Gastrocnemius medialis (tissue), 4 donors: ENCODE results near the gene SLC38A9. TPM values are rescaled to one million over a fixed set of nuclear protein-coding genes. Genes with fewer than 3 reads are reported as not detected.

ENCODE experiments used
- ATAC-seq, 2 donors: fragments of 150-250 bp; one replicate each; pipeline ENCODE4 v1.9.1; 2016
- DNase-seq, 2 donors: peaks; one replicate each; pipeline ENCODE4 v3.0.0-alpha.2; 2019
- H3K27ac ChIP-seq, 4 donors: fragments of 200-600 bp; sonication (generic); 1 replicate in 1 of 4; 2 replicates in 3 of 4; pipeline ENCODE4 v1.5.1; 2016 to 2018; ENCODE audit warnings: mild to moderate bottlenecking in 2 of 4, moderate library complexity in 1 of 4
- H3K27me3 ChIP-seq, 3 donors: fragments of 200-600 bp; sonication (generic) in 2 of 3; 1 replicate in 1 of 3; 2 replicates in 2 of 3; pipeline versions ENCODE4 v1.5.1 to v1.6.0; 2016 to 2019; ENCODE audit warnings: mild to moderate bottlenecking in 1 of 3, moderate library complexity in 1 of 3
- H3K36me3 ChIP-seq, 2 donors: fragments of 200-600 bp; sonication (generic) in 1 of 2; one replicate each; pipeline ENCODE4 v1.5.1; 2017 to 2018
- H3K4me1 ChIP-seq, 2 donors: fragments of 200-600 bp; sonication (generic) in 1 of 2; one replicate each; pipeline ENCODE4 v1.5.1; 2016 to 2017; ENCODE audit warnings: mild to moderate bottlenecking in 2 of 2
- H3K4me3 ChIP-seq, 4 donors: fragments of 200-600 bp; sonication (generic) in 3 of 4; 1 replicate in 1 of 4; 2 replicates in 3 of 4; pipeline ENCODE4 v1.5.1; 2016 to 2019; ENCODE audit warnings: mild to moderate bottlenecking in 2 of 4
- H3K9me3 ChIP-seq, 3 donors: fragments of 200-600 bp; sonication (generic) in 2 of 3; 1 replicate in 1 of 3; 2 replicates in 2 of 3; pipeline ENCODE4 v1.5.1; 2016 to 2019
- CTCF ChIP-seq, 5 experiments: fragments of 450-650 bp in 3 of 5; fragments of 200-600 bp in 2 of 5; sonication (generic) in 2 of 5; IDR thresholded peaks in 4 of 5; conservative IDR thresholded peaks in 1 of 5; 1 replicate in 4 of 5; 2 replicates in 1 of 5; pipeline ENCODE4 v1.5.1; 2016 to 2019; ENCODE audit warnings: antibody characterized with exemption in 5 of 5, mild to moderate bottlenecking in 3 of 5, moderate library complexity in 3 of 5
- POLR2A ChIP-seq, 2 donors: fragments of 450-650 bp; IDR thresholded peaks; one replicate each; pipeline ENCODE4 v1.6.1; 2017; ENCODE audit warnings: antibody characterized with exemption in 2 of 2, mild to moderate bottlenecking in 2 of 2, moderate library complexity in 2 of 2
- in situ Hi-C, 4 donors: fragments of 200-750 bp; cut with MboI; loops; one replicate each; pipeline versions ENCODE4 v1.15.0 to v1.8.0; 2017; ENCODE audit warnings: low sequenced_read_pairs in 4 of 4
- intact Hi-C: fragments of 100-400 bp; cut with DNase I; formaldehyde crosslinking; loops from one replicate; pipeline ENCODE4 v1.15.1; 2023; ENCODE audit warnings: low total_unique reads
- total RNA-seq, 4 donors: library from RNA; depleted of rRNA; stranded (reverse); fragments of >200 nt; gene quantifications; one replicate each; pipeline versions ENCODE4 v1.1.0 to v1.2.3, GENCODE V29; 2016

Gene SLC38A9
- total RNA-seq, 4 donors from 2014 or later: 5.4 to 11.9 (median 10.2) TPM

GRCh38 chr5:55679556-55679955, 32.6 kb downstream of the SLC38A9 start:
- H3K4me1 ChIP-seq: peaks cover 20 to 27% of the 10 kb centered on the region in 2 donors
- no peaks in the 10 kb centered on the region for H3K9me3 ChIP-seq
- H3K27ac ChIP-seq: no peak overlapping the region
- intact Hi-C loops: loop anchor here (5.0 kb wide), 1 partner anchor 42 kb away; no protein-coding TSS in a partner anchor
- no peak overlapping the region for H3K4me3 ChIP-seq
- TF ChIP-seq CTCF (IDR thresholded peaks at IDR 0.05 in 4 of 5, conservative IDR thresholded peaks at IDR 0.05 in 1 of 5) (no peak), POLR2A (IDR thresholded peaks at IDR 0.05) (no peak)
- H3K27me3 ChIP-seq: no peaks in the 10 kb centered on the region
- in situ Hi-C loops: loop anchor here in 2 of 4 donors (25.0 kb wide), 1 partner anchor 342 kb away; no protein-coding TSS in a partner anchor
- DNase-seq (no peak), ATAC-seq (no peak)
- no peaks in the 10 kb centered on the region for H3K36me3 ChIP-seq

- peaks cover 13 to 27% of the 10 kb centered on the region in 2 donors for H3K4me1 ChIP-seq
- TF ChIP-seq POLR2A (IDR thresholded peaks at IDR 0.05) (no peak), CTCF (IDR thresholded peaks at IDR 0.05 in 4 of 5, conservative IDR thresholded peaks at IDR 0.05 in 1 of 5) (no peak)
- peak overlapping the region in 1 of 4 donors; percentile 16 for H3K27ac ChIP-seq
- intact Hi-C loops (loop anchor here (5.0 kb wide), 1 partner anchor 38 kb away; no protein-coding TSS in a partner anchor), in situ Hi-C loops (loop anchor here in 2 of 4 donors (25.0 kb wide), 1 partner anchor 338 kb away; no protein-coding TSS in a partner anchor)
- no peak overlapping the region for H3K4me3 ChIP-seq
- DNase-seq: no peak
- no peaks in the 10 kb centered on the region for H3K9me3 ChIP-seq
- no peaks in the 10 kb centered on the region for H3K27me3 ChIP-seq
- H3K36me3 ChIP-seq: no peaks in the 10 kb centered on the region
- ATAC-seq: no peak
These were observed 37.0 kb downstream of the SLC38A9 start for GRCh38 chr5:55675119-55675518.

- no peak for TF ChIP-seq CTCF (IDR thresholded peaks at IDR 0.05 in 4 of 5, conservative IDR thresholded peaks at IDR 0.05 in 1 of 5)
- no peak for DNase-seq
- no peaks in the 10 kb centered on the region for H3K27me3 ChIP-seq
- no peaks in the 10 kb centered on the region for H3K9me3 ChIP-seq
- in situ Hi-C loops (no loop called here), intact Hi-C loops (no loop called here)
- ATAC-seq: no peak
- peaks cover 11 to 21% of the 10 kb centered on the region in 2 donors for H3K4me1 ChIP-seq
- no peaks in the 10 kb centered on the region for H3K36me3 ChIP-seq
- no peak overlapping the region for H3K4me3 ChIP-seq
- no peak overlapping the region for H3K27ac ChIP-seq
These were observed 37.8 kb downstream of the SLC38A9 start for GRCh38 chr5:55674340-55674739.

- in situ Hi-C loops: no loop called here
- no peak overlapping the region for H3K27ac ChIP-seq
These were observed 39.6 kb downstream of the SLC38A9 start for GRCh38 chr5:55672477-55672911.

More at GRCh38 chr5:55672477-55672911, 39.6 kb downstream of the SLC38A9 start:
- ATAC-seq (no peak), DNase-seq (no peak)
- H3K4me3 ChIP-seq: no peak overlapping the region
- H3K4me1 ChIP-seq: peaks cover 11 to 21% of the 10 kb centered on the region in 2 donors
- no peaks in the 10 kb centered on the region for H3K27me3 ChIP-seq
- TF ChIP-seq CTCF (IDR thresholded peaks at IDR 0.05 in 4 of 5, conservative IDR thresholded peaks at IDR 0.05 in 1 of 5) (no peak), POLR2A (IDR thresholded peaks at IDR 0.05) (no peak)
- no peaks in the 10 kb centered on the region for H3K36me3 ChIP-seq
- intact Hi-C loops: no loop called here
- no peaks in the 10 kb centered on the region for H3K9me3 ChIP-seq
